Keratinocyte (primary cell): ENCODE results near the gene BBS7. TPM values are rescaled to one million over a fixed set of nuclear protein-coding genes. Genes with fewer than 3 reads are reported as not detected.
A peak's percentile ranks its signal among the peaks of the same experiment; 100 is the strongest.

Source experiments
- DNase-seq: peaks from one replicate; pipeline ENCODE4 v3.0.0-alpha.2; 2011; ENCODE audit warnings: low read depth, missing footprints, low spot score
- FAIRE-seq: peaks from 2 replicates; lab custom pipeline; 2011; peaks lifted over from hg19 to GRCh38; lab: Jason Lieb, UNC
- H2AFZ ChIP-seq: 2 replicates; pipeline ENCODE4 v1.6.0; 2012; ENCODE audit warnings: low read length, control low read depth, inconsistent platforms; ENCODE audit not compliant: control insufficient read depth
- H3K27ac ChIP-seq: 2 replicates; pipeline ENCODE4 v1.5.1; 2011; ENCODE audit warnings: low read length; ENCODE audit not compliant: control insufficient read depth, insufficient read depth
- H3K27me3 ChIP-seq: 3 replicates; pipeline ENCODE4 v1.6.0; 2011; ENCODE audit warnings: low read length; ENCODE audit not compliant: control insufficient read depth, insufficient read depth; ENCODE audit errors: extremely low read depth
- H3K36me3 ChIP-seq, 2 experiments: 2 replicates in 1 of 2; 3 replicates in 1 of 2; pipeline ENCODE4 v1.5.1; 2011; ENCODE audit warnings: low read length in 2 of 2, mild to moderate bottlenecking in 1 of 2; ENCODE audit not compliant: control insufficient read depth in 2 of 2, insufficient read depth in 2 of 2; ENCODE audit errors: extremely low read depth in 1 of 2
- H3K4me1 ChIP-seq: 3 replicates; pipeline ENCODE4 v1.5.1; 2011; ENCODE audit warnings: low read length; ENCODE audit not compliant: control insufficient read depth, insufficient read depth; ENCODE audit errors: extremely low read depth
- H3K4me2 ChIP-seq: 3 replicates; pipeline ENCODE4 v1.6.0; 2011; ENCODE audit warnings: low read depth, low read length; ENCODE audit not compliant: control insufficient read depth, insufficient read depth; ENCODE audit errors: extremely low read depth
- H3K4me3 ChIP-seq, 3 experiments: fragments of 200-600 bp in 1 of 3; sonication (generic) in 1 of 3; 2 replicates in 2 of 3; 3 replicates in 1 of 3; pipeline ENCODE4 v1.5.1; 2011 to 2016; ENCODE audit warnings: low read length in 3 of 3, mild to moderate bottlenecking in 3 of 3, control low read depth in 2 of 3, inconsistent platforms in 1 of 3, low read depth in 1 of 3, mixed read lengths in 1 of 3, mixed run types in 1 of 3, moderate library complexity in 1 of 3; ENCODE audit not compliant: control insufficient read depth in 2 of 3, insufficient read depth in 2 of 3; ENCODE audit errors: extremely low read depth in 1 of 3
- H3K79me2 ChIP-seq: 2 replicates; pipeline ENCODE4 v1.6.0; 2012; ENCODE audit warnings: low read length; ENCODE audit not compliant: control insufficient read depth, insufficient read depth
- H3K9ac ChIP-seq: 3 replicates; pipeline ENCODE4 v1.6.0; 2011; ENCODE audit warnings: low read length; ENCODE audit not compliant: control insufficient read depth, insufficient read depth; ENCODE audit errors: extremely low read depth
- H3K9me1 ChIP-seq: 3 replicates; pipeline ENCODE4 v1.6.0; 2011; ENCODE audit warnings: low read length; ENCODE audit not compliant: control insufficient read depth, insufficient read depth; ENCODE audit errors: extremely low read depth
- H3K9me3 ChIP-seq: 2 replicates; pipeline ENCODE4 v1.5.1; 2012; ENCODE audit warnings: low read depth, low read length; ENCODE audit not compliant: control insufficient read depth
- H4K20me1 ChIP-seq: 3 replicates; pipeline ENCODE4 v1.6.0; 2011; ENCODE audit warnings: low read length; ENCODE audit not compliant: control insufficient read depth, insufficient read depth; ENCODE audit errors: extremely low read depth
- CTCF ChIP-seq, 3 experiments: IDR thresholded peaks in 1 of 3; conservative IDR thresholded peaks in 1 of 3; optimal IDR thresholded peaks in 1 of 3; 2 replicates in 2 of 3; 3 replicates in 1 of 3; pipeline versions ENCODE3 to v1.5.1; 2011; ENCODE audit warnings: low read length in 3 of 3, mild to moderate bottlenecking in 3 of 3, moderate library complexity in 2 of 3, control low read depth in 1 of 3, inconsistent platforms in 1 of 3; ENCODE audit not compliant: insufficient read depth in 2 of 3; ENCODE audit errors: extremely low read depth in 1 of 3
- EZH2 ChIP-seq: IDR thresholded peaks from one replicate; pipeline ENCODE4 v1.6.1; 2012; ENCODE audit warnings: inconsistent platforms, mild to moderate bottlenecking, low read length, moderate library complexity
- dilution Hi-C: fragments of 300-500 bp; cut with MboI; formaldehyde crosslinking; loops from one replicate; pipeline ENCODE4 v1.7.0; 2020; ENCODE audit warnings: low sequenced_read_pairs; ENCODE audit not compliant: extremely low pct_ligation_motif_present
- polyA plus RNA-seq, 5 experiments: library from polyadenylated mRNA; depleted of rRNA in 3 of 5; stranded (reverse) in 3 of 5; stranded (forward) in 1 of 5; unstranded in 1 of 5; fragments of >200 nt; gene quantifications; 1 replicate in 1 of 5; 2 replicates in 3 of 5; 3 replicates in 1 of 5; pipeline versions ENCODE4 v1.2.1 to v1.2.3, GENCODE V29; 2011 to 2012; ENCODE audit warnings: missing spikeins in 2 of 5, low read depth in 1 of 5, low replicate concordance in 1 of 5

Gene BBS7
- polyA plus RNA-seq, 1 donor (not counting 4 experiments of a cell fraction or from before 2014, with no cell fraction given): 34.8 TPM

DNA sequence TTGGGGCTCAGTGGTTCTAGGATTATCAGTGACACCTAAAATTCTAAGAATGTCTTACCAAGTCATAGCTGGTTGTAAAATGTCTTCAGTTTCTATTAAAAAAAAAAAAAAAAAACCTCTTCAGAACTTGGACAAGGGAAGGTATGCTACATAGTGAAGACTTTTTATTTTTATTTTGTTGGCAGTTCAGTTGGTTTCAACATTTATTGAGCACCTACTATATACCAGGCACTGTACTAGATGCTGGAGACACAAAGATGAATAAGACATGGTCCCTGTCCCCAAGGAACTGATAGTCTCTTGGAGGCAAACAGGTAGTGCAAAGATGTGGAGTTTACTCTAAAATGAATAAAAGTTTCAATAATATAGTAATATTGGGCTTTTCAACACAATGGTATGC lies 8.9 kb upstream of the BBS7 start:
- Histone ChIP-seq H3K4me1 (no peaks in the 10 kb centered on the region), H3K9me3 (no peaks in the 10 kb centered on the region), H3K27ac (no peak overlapping the region), H3K4me2 (no peak overlapping the region), H3K4me3 (no peak overlapping the region), H4K20me1 (no peaks in the 10 kb centered on the region), H2AFZ (no peak overlapping the region), H3K36me3 (no peaks in the 10 kb centered on the region), H3K79me2 (no peaks in the 10 kb centered on the region), H3K9ac (no peak overlapping the region), H3K27me3 (peaks cover 3% of the 10 kb centered on the region), H3K9me1 (no peaks in the 10 kb centered on the region)
- dilution Hi-C loops: no loop called here
- FAIRE-seq (no peak), DNase-seq (no peak)
- TF ChIP-seq EZH2 (no peak), CTCF (optimal IDR thresholded peaks at IDR 0.05 in 1 of 3, IDR thresholded peaks at IDR 0.05 in 1 of 3, conservative IDR thresholded peaks at IDR 0.05 in 1 of 3; ENCODE audit: extremely low read depth in 1 of 3, insufficient read depth in 2 of 3, low read length in 3 of 3) (no peak)

GRCh38 chr4:121877041-121877773 lies 6.9 kb upstream of the BBS7 start:
- H3K9me1 ChIP-seq: no peaks in the 10 kb centered on the region
- no peaks in the 10 kb centered on the region for H4K20me1 ChIP-seq
- no peaks in the 10 kb centered on the region for H3K9me3 ChIP-seq
- H2AFZ ChIP-seq: no peak overlapping the region
- no peak for DNase-seq
- H3K4me2 ChIP-seq: no peak overlapping the region
- no peaks in the 10 kb centered on the region for H3K36me3 ChIP-seq
- no peak for TF ChIP-seq EZH2
- peak in 1 of 3 experiments; percentile 21 for TF ChIP-seq CTCF (optimal IDR thresholded peaks at IDR 0.05 in 1 of 3, IDR thresholded peaks at IDR 0.05 in 1 of 3, conservative IDR thresholded peaks at IDR 0.05 in 1 of 3; ENCODE audit: extremely low read depth in 1 of 3, insufficient read depth in 2 of 3, low read length in 3 of 3)
- no peak overlapping the region for H3K4me3 ChIP-seq
- dilution Hi-C loops: no loop called here
- FAIRE-seq: no peak
- H3K27ac ChIP-seq: no peak overlapping the region
- no peak overlapping the region for H3K9ac ChIP-seq
- H3K79me2 ChIP-seq: no peaks in the 10 kb centered on the region
- H3K4me1 ChIP-seq: no peaks in the 10 kb centered on the region
- H3K27me3 ChIP-seq: peaks cover 3% of the 10 kb centered on the region
